Measurements from ENCODE around the gene PMAIP1. TPM values are rescaled to one million over a fixed set of nuclear protein-coding genes. Genes with fewer than 3 reads are reported as not detected.

PMAIP1 gene
- total RNA-seq, 1 donor from 2014 or later: 23.6 TPM

GRCh38 chr18:59950215-59950944, 50.6 kb downstream of the PMAIP1 start:
- intact Hi-C loops (cut with micrococcal nuclease): loop anchor here (5.0 kb wide), 1 partner anchor 43 kb away; no protein-coding TSS in a partner anchor

DNA sequence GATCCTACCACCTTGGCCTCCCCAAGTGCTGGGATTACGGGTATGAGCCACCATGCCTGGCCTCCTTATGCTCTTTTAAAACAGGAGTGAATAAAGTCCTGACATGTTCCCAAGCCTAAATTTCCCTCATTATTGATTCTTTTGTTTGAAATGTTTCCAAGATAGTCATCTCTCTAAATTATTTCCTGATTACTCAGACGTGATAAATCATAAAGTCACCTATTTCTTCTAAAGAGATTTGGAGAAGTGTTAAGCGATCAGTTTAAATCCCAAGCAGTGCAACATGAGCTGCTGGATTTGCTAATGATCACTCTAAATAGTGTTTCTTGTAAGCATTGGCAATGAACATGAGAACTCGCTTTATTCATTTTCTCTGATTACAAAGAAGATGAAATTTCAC, 51.8 kb downstream of the PMAIP1 start:
- intact Hi-C loops (cut with micrococcal nuclease): loop anchor here (5.0 kb wide), 1 partner anchor 44 kb away; no protein-coding TSS in a partner anchor

- intact Hi-C loops (cut with micrococcal nuclease): loop anchor here (5.0 kb wide), 1 partner anchor 45 kb away; no protein-coding TSS in a partner anchor
Measured at GRCh38 chr18:59952283-59953007, 52.6 kb downstream of the PMAIP1 start.

Other genes with a start within 250 kb of the PMAIP1 start
- gene CCBE1, start 202.6 kb upstream of the PMAIP1 start, total RNA-seq: 0.05 TPM in 1 of 2 replicates, not detected in the other